Naive B cell (primary cell): ENCODE measurements around the gene OBI1. TPM values are rescaled to one million over a fixed set of nuclear protein-coding genes. Genes with fewer than 3 reads are reported as not detected.
A peak's percentile ranks its signal among the peaks of the same experiment; 100 is the strongest.

Experiments used
- ATAC-seq, 2 donors: fragments of 150-1000 bp; cut with Tn5 transposase; 2 replicates each; pipeline ENCODE4 v1.10.0; 2021; ENCODE audit warnings: low read depth in 2 of 2, mild to moderate bottlenecking in 2 of 2, moderate library complexity in 2 of 2
- DNase-seq: peaks from one replicate; pipeline ENCODE4 v3.0.0; 2022
- H3K27ac Mint-ChIP-seq, 6 donors: one replicate each; pipeline ENCODE4 v1.8.0; 2020 to 2022; ENCODE audit warnings: mild to moderate bottlenecking in 6 of 6, mixed read lengths in 6 of 6, moderate library complexity in 5 of 6, inconsistent platforms in 2 of 6
- H3K27me3 Mint-ChIP-seq, 3 donors: one replicate each; pipeline ENCODE4 v1.8.0; 2021 to 2022; ENCODE audit warnings: mixed read lengths in 3 of 3, mild to moderate bottlenecking in 1 of 3
- H3K36me3 Mint-ChIP-seq, 2 donors: one replicate each; pipeline ENCODE4 v1.8.0; 2020 to 2022; ENCODE audit warnings: mixed read lengths in 2 of 2, inconsistent platforms in 1 of 2, mild to moderate bottlenecking in 1 of 2
- H3K4me1 Mint-ChIP-seq, 3 donors: one replicate each; pipeline ENCODE4 v1.8.0; 2020 to 2022; ENCODE audit warnings: mixed read lengths in 3 of 3, inconsistent platforms in 1 of 3, mild to moderate bottlenecking in 1 of 3, moderate library complexity in 1 of 3
- H3K4me3 Mint-ChIP-seq, 8 donors: one replicate each; pipeline ENCODE4 v1.8.0; 2020 to 2022; ENCODE audit warnings: mild to moderate bottlenecking in 8 of 8, mixed read lengths in 8 of 8, moderate library complexity in 8 of 8, inconsistent platforms in 2 of 8
- H3K9me3 Mint-ChIP-seq, 7 donors: one replicate each; pipeline ENCODE4 v1.8.0; 2020 to 2022; ENCODE audit warnings: mixed read lengths in 7 of 7, mild to moderate bottlenecking in 5 of 7, inconsistent platforms in 2 of 7, moderate library complexity in 1 of 7
- polyA plus RNA-seq, 6 donors: library from polyadenylated mRNA; unstranded; fragments of 300-500 nt; fragmentation: Illumina TruSeq; gene quantifications; one replicate each; pipeline ENCODE4 v1.2.3, GENCODE V29; 2021; ENCODE audit warnings: low read depth in 6 of 6

OBI1 gene
- polyA plus RNA-seq, 6 donors from 2014 or later, result 1.00 to 18.5 (median 15.3) TPM

DNA sequence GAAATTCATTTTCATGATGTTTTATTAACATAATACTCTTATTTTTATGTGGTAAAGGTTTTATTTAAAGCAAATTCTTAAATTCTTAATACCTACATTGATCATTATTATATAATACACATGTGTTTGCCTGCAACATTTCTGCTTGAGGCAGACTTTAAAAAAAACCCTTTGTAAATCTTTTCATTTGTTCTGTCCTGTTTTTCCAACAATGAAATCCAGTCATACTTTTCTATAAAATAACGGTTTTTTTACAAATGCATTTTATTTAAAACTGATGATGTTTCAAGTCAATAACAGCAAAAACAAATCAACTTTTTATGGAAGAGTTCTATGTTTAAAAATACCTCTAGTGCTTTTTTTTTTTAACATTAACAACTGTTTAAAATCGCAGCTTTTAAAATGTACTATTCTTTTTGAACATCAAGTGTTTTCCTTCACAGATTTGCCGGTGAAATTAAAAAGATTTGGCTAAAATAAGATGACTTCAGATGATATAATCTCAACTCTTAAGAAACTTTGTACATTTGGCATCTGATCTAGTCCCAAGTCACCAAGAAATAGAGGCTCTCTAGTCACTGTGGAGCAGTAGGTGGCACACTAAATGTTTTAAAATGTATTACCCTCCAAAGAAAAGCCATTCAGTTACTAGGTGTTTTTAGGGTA lies 60.7 kb downstream of the OBI1 start:
- H3K9me3 Mint-ChIP-seq, result peaks cover 4 to 59% (median 31%) of the 10 kb centered on the region in 7 donors
- H3K27ac Mint-ChIP-seq, result peak overlapping the region in 2 of 6 donors; percentile 15 to 63
- no peak for DNase-seq

DNA sequence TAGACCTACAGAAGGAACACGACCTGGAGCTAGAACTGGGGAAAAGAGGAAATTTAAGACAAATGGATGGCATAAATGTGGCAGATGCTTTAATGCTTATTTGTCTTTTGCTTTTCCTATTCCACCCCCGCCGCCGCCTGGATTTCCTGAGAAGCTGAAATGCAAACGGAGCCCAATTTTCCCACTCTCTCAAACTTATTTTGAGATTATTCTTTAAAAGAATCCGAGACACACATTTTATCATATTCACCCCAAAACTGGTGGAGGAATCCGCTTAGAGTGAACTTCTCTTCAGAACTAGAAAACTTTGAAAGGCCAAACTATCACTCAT lies 61.4 kb downstream of the OBI1 start:
- peak overlapping the region in 3 of 8 donors; percentile 29 to 71 (median 45) for H3K4me3 Mint-ChIP-seq
- peaks cover 4 to 61% (median 32%) of the 10 kb centered on the region in 7 donors for H3K9me3 Mint-ChIP-seq
- no peak for DNase-seq

More for the DNA sequence above, 60.7 kb downstream of the OBI1 start:
- Mint-ChIP-seq H3K27me3 (peaks cover 71 to 78% (median 74%) of the 10 kb centered on the region in 3 donors), H3K36me3 (peaks cover 9 to 23% of the 10 kb centered on the region in 2 donors), H3K4me1 (peaks cover 19 to 36% (median 33%) of the 10 kb centered on the region in 3 donors), H3K4me3 (peak overlapping the region in 1 of 8 donors; percentile 59)
- no peak for ATAC-seq

DNA sequence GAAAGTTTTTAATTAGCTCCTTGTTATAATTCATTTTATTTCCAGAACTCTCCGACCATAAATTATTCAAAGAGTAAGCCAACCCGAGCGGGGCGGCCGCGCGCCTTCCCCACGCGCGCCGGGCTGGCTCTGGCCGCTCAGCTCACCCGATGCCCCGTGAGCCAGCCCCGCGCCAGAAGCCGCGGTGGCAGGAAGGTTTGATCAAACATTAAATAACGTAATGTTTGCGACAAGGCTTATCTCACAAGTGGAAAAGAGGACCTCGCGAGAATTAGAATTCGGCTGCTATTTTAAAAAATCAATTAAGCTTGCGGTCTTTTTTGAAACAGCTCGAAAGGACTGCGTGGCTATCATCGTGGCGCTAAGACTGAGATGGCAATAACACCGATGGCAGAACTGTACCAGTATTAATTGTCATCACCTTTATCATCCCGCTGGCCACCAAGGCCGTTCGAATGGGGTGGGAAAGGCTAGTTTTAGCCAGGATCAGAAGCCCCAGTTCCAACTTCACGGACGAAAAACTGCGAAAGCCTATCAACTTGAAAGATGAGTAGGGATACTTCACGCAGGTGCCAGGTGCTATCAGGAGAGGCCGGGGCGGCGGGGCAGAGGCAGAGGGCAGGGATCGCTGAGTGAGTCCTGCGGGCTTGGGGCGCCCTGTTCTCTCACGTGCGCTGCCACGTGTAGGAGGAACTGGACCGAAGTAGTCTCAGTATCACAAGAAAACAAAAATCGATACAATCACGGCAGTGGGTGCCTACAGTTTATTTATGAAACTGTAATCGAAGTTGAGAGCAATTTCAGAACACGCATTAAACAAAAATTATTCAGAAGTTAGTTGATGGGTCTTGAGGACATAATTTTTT lies 62.0 kb downstream of the OBI1 start:
- peaks cover 9 to 24% of the 10 kb centered on the region in 2 donors for H3K36me3 Mint-ChIP-seq
- no peak for ATAC-seq
- peaks cover 4 to 65% (median 32%) of the 10 kb centered on the region in 7 donors for H3K9me3 Mint-ChIP-seq
- peaks cover 12 to 28% (median 24%) of the 10 kb centered on the region in 3 donors for H3K4me1 Mint-ChIP-seq
- H3K4me3 Mint-ChIP-seq, result peak overlapping the region in 7 of 8 donors; percentile 15 to 71 (median 42)
- DNase-seq, result no peak
- peak overlapping the region in 5 of 6 donors; percentile 14 to 94 (median 79) for H3K27ac Mint-ChIP-seq
- H3K27me3 Mint-ChIP-seq, result peaks cover 74 to 79% (median 76%) of the 10 kb centered on the region in 3 donors

More for the DNA sequence above, 61.4 kb downstream of the OBI1 start:
- Mint-ChIP-seq H3K36me3 (peaks cover 9 to 23% of the 10 kb centered on the region in 2 donors), H3K27ac (peak overlapping the region in 5 of 6 donors; percentile 14 to 94 (median 79)), H3K27me3 (peaks cover 74 to 78% (median 74%) of the 10 kb centered on the region in 3 donors), H3K4me1 (peaks cover 16 to 32% (median 29%) of the 10 kb centered on the region in 3 donors)
- ATAC-seq, result no peak

DNA sequence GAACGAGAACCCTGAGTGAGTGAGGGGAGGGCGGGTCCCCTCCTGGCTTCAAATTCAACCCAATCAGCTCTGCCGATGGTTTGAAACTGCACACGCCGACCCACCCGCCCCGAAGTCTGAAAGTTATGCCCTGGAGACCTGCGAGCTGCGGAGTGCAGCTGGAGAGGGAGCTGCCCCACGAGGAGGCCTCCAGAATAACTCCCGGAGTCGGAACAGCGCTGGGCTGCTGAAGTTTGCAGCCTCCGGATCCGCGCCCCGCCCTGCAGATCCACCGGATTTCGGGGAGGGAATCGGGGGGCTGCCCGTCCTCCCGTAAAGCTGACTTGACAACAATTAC lies 62.6 kb downstream of the OBI1 start:
- DNase-seq, result no peak
- ATAC-seq, result no peak
- Mint-ChIP-seq H3K4me1 (peaks cover 11 to 26% (median 22%) of the 10 kb centered on the region in 3 donors), H3K36me3 (peaks cover 12 to 24% of the 10 kb centered on the region in 2 donors), H3K4me3 (peak overlapping the region in 4 of 8 donors; percentile 15 to 71 (median 44)), H3K27me3 (peaks cover 79 to 81% (median 79%) of the 10 kb centered on the region in 3 donors), H3K27ac (peak overlapping the region in 4 of 6 donors; percentile 26 to 94 (median 76)), H3K9me3 (peaks cover 4 to 71% (median 32%) of the 10 kb centered on the region in 7 donors)

DNA sequence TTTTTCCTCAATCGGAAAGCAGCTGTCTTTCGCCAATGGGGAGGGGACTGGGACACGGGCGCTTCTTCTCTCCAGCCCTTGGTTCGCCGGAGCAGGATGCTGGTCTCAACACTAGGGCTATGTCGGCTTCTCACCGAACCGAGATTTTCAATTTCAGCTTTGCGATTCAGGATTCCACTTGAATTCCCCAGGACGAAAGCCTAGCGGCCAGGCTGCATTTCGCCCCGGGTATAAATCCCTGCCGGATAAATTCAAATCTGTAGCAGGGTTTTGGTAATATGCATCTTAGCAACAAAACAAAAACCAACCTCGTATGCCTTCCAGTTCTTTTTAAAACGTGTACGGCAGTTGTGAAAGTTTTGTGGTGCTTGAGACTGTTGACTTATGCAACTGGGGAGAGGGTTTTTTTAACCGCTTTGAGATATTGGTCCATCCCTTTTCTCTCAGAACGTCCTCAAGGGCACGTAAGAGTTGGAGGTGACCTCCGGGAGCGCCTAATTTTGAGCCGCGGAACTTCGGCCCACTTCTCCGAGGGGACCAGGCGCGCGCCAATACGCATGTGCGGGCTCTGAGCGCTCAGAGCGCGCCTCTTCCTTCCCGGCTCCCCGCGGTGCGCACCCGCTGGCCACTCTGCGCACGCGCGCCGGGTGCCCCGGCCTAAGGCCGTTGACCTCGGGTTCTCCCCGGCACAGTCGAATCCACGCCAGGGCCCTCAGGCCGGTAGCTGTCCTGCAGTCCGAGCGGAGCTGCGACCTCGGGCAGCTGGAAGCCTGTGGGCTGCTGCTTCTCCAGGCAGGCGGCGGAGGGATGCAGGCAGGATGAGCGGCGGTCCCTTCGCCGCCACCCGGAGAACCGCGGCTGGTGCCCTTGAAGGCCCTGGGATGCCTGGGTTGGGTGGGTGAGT lies 63.2 kb downstream of the OBI1 start:
- peak overlapping the region in 5 of 6 donors; percentile 70 to 95 (median 91) for H3K27ac Mint-ChIP-seq
- DNase-seq (no peak), ATAC-seq (no peak)
- peaks cover 75 to 79% (median 77%) of the 10 kb centered on the region in 3 donors for H3K27me3 Mint-ChIP-seq
- H3K4me3 Mint-ChIP-seq, result peak overlapping the region in 6 of 8 donors; percentile 35 to 76 (median 41)
- H3K36me3 Mint-ChIP-seq, result peaks cover 11 to 20% of the 10 kb centered on the region in 2 donors
- peaks cover 7 to 20% (median 16%) of the 10 kb centered on the region in 3 donors for H3K4me1 Mint-ChIP-seq
- peaks cover 4 to 69% (median 32%) of the 10 kb centered on the region in 7 donors for H3K9me3 Mint-ChIP-seq

DNA sequence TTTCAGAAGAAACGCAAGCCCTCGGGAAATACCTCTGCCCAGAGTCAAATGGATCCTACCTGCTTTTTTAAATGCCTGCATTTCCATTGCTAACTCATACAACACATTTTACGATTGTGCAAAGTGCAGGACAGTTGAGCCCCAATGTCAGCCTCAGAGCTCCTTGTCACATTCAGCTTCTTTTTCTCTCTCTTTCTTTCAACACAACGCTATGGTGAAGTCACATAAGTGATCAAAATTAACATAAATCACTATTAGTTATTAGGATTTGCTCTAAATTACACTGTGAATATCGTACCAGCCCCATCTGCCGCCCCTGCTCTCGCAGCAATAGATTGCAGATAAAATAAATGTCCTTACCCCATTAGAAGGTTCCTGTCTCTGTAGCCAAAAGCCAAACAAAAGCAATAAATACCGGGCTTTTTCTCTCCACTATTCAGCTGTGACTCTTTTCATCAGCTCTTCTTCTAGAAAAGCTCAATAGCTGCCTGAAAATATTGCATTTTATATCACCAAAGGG lies 64.4 kb downstream of the OBI1 start:
- no peak for ATAC-seq
- peaks cover 3 to 15% (median 7%) of the 10 kb centered on the region in 3 donors for H3K4me1 Mint-ChIP-seq
- H3K27me3 Mint-ChIP-seq, result peaks cover 73 to 79% (median 75%) of the 10 kb centered on the region in 3 donors
- no peak for DNase-seq
- peak overlapping the region in 5 of 6 donors; percentile 70 to 95 (median 91) for H3K27ac Mint-ChIP-seq
- H3K4me3 Mint-ChIP-seq, result peak overlapping the region in 3 of 8 donors; percentile 33 to 70 (median 40)
- H3K36me3 Mint-ChIP-seq, result peaks cover 8 to 25% of the 10 kb centered on the region in 2 donors
- peaks cover 0 to 57% (median 25%) of the 10 kb centered on the region in 7 donors for H3K9me3 Mint-ChIP-seq

DNA sequence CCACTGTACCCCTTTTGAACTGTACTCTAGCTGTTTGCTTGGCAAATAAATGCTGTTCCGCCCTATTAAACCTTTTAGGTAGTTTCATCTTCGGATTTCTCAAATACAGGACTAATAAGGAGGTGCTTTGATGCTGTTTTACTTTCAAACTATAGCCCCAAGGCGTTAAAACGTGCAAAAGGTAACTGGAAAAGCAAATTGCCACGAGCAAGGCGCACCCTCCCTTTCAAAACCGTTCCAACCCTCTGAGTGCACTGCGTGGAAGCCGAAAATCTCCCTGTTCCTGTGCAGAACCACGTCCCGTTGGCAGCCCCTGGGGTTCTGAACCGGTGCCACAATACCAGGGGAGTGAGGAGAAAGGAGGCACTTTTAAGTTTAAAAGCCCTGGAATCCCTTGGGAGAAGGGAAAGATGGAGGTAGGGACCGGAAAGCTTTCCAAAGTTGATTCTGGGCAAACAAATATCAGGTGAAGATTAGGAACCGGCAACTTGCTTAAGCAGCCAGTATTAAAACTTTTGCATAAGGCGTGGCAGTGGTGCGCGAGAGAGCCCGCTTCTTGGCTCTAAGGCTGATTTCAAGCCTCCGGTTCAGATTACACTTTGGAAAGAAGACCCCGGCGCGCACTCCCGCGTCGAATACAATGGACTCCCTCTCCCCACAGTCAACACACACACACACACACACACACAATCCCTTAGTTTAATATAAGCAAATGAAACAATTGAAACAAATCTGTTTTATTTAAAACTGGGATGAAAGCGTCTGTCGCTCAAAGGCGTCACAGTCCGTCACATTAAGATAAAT lies 65.1 kb downstream of the OBI1 start:
- Mint-ChIP-seq H3K36me3 (peaks cover 8 to 31% of the 10 kb centered on the region in 2 donors), H3K9me3 (peaks cover 3 to 51% (median 22%) of the 10 kb centered on the region in 7 donors), H3K27me3 (peaks cover 73 to 79% (median 75%) of the 10 kb centered on the region in 3 donors), H3K27ac (peak overlapping the region in 5 of 6 donors; percentile 70 to 95 (median 91)), H3K4me3 (peak overlapping the region in 5 of 8 donors; percentile 16 to 79 (median 40)), H3K4me1 (peaks cover 0 to 15% (median 7%) of the 10 kb centered on the region in 3 donors)
- ATAC-seq (no peak), DNase-seq (no peak)

DNA sequence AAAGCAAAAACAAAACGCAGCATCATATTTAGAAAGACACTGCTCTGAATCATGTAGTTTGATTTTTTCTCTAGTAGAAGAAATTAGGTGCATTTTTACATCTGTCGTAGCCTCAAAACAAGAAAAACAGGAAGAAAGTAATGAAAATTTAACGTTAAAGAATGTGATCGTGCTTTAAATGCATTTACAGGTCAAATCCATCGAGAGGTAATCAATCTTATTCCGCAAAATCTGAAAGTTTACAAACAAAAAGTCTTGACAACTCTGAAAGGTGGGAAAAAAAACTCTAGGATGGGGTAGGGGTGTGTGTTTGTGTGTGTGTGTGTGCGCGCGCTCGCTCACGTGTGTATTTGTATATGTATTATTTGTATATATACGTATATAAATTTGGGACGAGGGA lies 65.8 kb downstream of the OBI1 start:
- DNase-seq (no peak), ATAC-seq (no peak)
- H3K36me3 Mint-ChIP-seq, result peaks cover 8 to 32% of the 10 kb centered on the region in 2 donors
- peaks cover 3 to 55% (median 22%) of the 10 kb centered on the region in 7 donors for H3K9me3 Mint-ChIP-seq
- peak overlapping the region in 3 of 6 donors; percentile 49 to 95 (median 62) for H3K27ac Mint-ChIP-seq
- H3K27me3 Mint-ChIP-seq, result peaks cover 77 to 83% (median 78%) of the 10 kb centered on the region in 3 donors
- H3K4me1 Mint-ChIP-seq, result peaks cover 0 to 15% (median 7%) of the 10 kb centered on the region in 3 donors
- H3K4me3 Mint-ChIP-seq, result peak overlapping the region in 1 of 8 donors; percentile 40

DNA sequence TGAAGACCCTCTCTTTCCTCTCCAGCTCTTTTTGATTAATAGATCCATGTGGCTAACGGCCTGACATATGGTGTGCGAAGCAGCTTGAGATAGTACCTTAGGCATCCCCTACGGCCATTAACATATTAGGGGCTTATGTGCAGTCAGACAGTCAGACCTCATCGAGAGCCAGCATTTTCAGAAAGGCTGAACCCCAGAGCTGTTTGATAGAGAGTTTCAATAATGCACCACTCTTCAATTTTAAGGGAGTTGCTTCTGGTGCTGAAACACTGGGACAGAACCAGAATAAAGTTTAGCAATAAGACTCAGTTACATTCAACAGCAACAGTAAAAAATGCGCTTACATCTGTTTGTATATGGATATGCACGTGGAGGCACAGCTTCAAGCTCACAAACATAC lies 66.4 kb downstream of the OBI1 start:
- H3K27me3 Mint-ChIP-seq, result peaks cover 81 to 86% (median 81%) of the 10 kb centered on the region in 3 donors
- peaks cover 0 to 15% (median 7%) of the 10 kb centered on the region in 3 donors for H3K4me1 Mint-ChIP-seq
- H3K27ac Mint-ChIP-seq, result peak overlapping the region in 2 of 6 donors; percentile 7 to 49
- DNase-seq (no peak), ATAC-seq (no peak)
- peaks cover 8 to 32% of the 10 kb centered on the region in 2 donors for H3K36me3 Mint-ChIP-seq
- H3K9me3 Mint-ChIP-seq, result peaks cover 3 to 58% (median 22%) of the 10 kb centered on the region in 7 donors
- peak overlapping the region in 1 of 8 donors; percentile 40 for H3K4me3 Mint-ChIP-seq

DNA sequence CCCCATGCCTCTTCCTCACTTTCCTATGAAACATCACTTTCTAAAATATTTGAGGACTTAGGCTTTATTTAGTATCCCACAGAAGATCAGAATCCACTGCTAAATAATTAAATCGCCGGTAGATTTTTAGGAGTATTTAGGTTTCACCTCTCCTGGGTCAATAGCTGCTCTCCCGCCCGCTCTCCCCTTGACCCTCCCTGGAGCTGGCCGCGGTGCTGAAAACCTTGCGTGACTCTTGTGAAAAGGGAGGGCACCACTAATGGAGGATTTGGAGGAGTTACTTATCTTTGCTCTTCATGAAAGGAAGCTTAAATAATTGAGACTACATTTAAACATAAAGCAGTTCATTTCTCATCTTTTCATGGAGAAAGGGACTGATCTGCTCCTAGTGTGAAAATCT lies 69.7 kb downstream of the OBI1 start:
- H3K36me3 Mint-ChIP-seq, result peaks cover 3 to 34% of the 10 kb centered on the region in 2 donors
- peaks cover 4 to 6% (median 5%) of the 10 kb centered on the region in 3 donors for H3K4me1 Mint-ChIP-seq
- peaks cover 5 to 49% (median 18%) of the 10 kb centered on the region in 7 donors for H3K9me3 Mint-ChIP-seq
- DNase-seq (no peak), ATAC-seq (no peak)
- H3K27me3 Mint-ChIP-seq, result peaks cover 78 to 97% (median 81%) of the 10 kb centered on the region in 3 donors
- no peak overlapping the region for H3K4me3 Mint-ChIP-seq
- no peak overlapping the region for H3K27ac Mint-ChIP-seq

DNA sequence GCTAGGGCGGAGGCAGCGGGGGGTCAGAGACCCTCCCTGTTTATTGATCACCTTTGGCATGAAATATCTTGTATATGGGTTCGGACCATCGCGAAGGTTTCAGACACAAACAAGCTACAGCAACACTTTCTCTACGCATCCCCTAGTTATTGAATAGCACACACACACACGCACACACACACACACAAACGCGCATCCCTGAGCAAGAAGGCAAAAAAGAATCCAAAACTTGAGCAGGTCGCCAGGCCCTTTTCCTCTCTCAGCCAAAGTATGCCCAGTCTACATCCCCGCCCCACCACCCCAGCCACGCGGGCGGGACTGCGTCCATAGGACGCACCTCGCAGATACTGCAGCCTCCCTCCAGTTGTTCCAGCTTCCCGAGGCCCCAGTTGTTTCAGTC lies 71.6 kb downstream of the OBI1 start:
- H3K27ac Mint-ChIP-seq, result no peak overlapping the region
- peaks cover 3 to 29% of the 10 kb centered on the region in 2 donors for H3K36me3 Mint-ChIP-seq
- peaks cover 4 to 6% (median 5%) of the 10 kb centered on the region in 3 donors for H3K4me1 Mint-ChIP-seq
- peaks cover 5 to 35% (median 9%) of the 10 kb centered on the region in 7 donors for H3K9me3 Mint-ChIP-seq
- DNase-seq, result no peak
- peaks cover 70 to 89% (median 70%) of the 10 kb centered on the region in 3 donors for H3K27me3 Mint-ChIP-seq
- ATAC-seq, result no peak
- H3K4me3 Mint-ChIP-seq, result peak overlapping the region in 1 of 8 donors; percentile 48
